GM10847 (cell line): ENCODE data around the gene ATP6V0D1.

Experiments
- POLR2A ChIP-seq: IDR thresholded peaks from 2 replicates; pipeline ENCODE4 v1.6.1; 2011; ENCODE audit not compliant: insufficient read length; ENCODE audit errors: extremely low read depth

Gene ATP6V0D1

GRCh38 chr16:67415872-67416793, 64.8 kb downstream of the ATP6V0D1 start, which contains the start of gene ZDHHC1:
Gene ZDHHC1, minus strand, starts transcription at chr16:67416477. Its CDS starts 8,702 bp downstream, at chr16:67407775.
- no peak for TF ChIP-seq POLR2A

DNA sequence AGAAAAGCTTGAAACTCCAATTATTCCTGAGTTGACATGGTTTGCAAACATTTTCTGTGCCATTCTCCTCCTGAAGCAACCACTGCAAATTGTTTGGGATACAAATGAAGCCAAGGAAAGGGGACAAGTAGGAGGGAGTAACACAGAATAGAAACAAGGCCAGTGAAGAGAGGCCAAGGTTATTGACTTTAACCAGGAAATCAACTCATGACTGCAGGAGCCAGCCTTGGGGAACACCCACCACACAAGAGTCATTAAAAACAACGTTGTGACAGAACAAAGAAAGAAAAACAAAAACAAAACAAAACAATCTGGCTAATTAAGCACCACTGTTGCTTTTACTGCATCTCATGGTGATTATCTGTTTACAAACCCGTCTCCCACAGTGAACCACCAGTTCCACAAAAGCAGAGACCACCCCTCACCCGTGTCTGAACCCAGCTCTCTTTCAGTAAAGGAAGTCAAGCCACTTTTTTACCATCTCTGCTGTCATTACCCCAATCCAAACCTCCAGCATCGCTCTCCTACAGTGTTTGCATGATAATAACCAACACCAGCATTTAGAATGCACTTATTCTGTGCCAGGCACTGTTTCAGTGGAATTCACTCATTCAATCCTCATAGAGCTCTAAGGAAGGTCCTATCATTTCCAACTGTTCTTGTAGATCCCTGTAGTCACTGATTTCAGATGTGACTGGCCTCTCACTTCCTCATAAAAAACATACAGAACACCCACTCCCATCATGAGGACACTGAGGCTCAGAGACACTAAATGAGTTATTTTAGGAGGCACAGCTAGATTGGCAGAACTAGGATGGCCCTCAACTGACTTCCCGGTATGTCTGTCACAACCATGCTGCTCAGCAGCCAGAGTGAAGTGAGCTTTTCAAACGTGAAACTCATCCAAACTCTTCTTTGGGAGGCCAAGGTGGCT, 66.7 kb downstream of the ATP6V0D1 start:
- no peak for TF ChIP-seq POLR2A

- TF ChIP-seq POLR2A, result no peak
Measured at GRCh38 chr16:67412294-67412693, 68.7 kb downstream of the ATP6V0D1 start.

DNA sequence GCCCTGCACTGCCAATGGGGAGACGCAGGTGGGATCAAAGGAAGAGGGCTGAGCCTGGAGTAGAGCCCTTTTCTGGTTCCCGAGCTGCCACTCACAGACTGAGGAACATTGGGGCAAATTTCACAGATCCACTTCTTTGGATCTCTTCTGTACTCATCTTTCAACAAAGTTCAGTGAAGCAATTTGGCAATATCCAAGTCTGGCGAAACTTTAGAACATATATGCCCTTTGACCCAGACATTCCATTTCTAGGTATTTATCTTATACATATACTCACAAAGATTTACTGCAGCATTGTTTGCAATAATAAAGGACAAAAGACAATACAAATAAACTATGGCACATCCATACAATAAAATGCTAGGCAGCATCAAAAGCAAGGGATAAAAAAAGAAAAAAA, 69.6 kb downstream of the ATP6V0D1 start:
- no peak for TF ChIP-seq POLR2A

- TF ChIP-seq POLR2A, result no peak
Measured at GRCh38 chr16:67409631-67410030, 71.3 kb downstream of the ATP6V0D1 start.

DNA sequence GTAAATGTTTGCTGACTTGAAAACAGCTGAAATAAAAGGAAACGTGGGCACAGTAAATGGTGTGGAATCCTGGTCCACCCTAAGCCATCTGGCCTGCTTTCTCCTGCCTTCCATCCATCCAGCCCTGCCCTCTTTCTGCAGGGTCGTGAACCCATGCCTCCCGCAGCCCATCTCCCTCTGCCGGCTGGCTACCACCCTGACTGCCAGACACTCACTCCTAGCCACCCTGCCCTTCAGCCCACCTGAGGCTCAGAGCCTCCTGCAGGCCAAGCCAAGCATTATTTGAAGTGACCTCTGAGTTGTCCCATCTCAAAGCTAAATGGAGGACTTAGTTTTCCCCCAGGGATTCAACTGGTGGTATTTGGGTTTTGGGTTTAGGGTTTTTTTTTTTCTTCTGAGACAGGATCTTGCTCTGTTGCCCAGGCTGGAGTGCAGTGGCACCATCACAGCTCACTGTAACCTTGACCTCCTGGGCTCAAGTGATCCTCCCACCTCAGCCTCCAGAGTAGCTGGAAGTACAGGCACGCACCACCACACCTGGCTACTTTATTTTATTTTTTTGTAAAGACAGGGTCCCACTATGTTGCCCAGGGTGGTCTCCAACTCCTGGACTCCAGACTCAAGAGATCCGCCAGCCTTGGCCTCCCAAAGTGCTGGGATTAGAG, 73.0 kb downstream of the ATP6V0D1 start:
- TF ChIP-seq POLR2A, result no peak

DNA sequence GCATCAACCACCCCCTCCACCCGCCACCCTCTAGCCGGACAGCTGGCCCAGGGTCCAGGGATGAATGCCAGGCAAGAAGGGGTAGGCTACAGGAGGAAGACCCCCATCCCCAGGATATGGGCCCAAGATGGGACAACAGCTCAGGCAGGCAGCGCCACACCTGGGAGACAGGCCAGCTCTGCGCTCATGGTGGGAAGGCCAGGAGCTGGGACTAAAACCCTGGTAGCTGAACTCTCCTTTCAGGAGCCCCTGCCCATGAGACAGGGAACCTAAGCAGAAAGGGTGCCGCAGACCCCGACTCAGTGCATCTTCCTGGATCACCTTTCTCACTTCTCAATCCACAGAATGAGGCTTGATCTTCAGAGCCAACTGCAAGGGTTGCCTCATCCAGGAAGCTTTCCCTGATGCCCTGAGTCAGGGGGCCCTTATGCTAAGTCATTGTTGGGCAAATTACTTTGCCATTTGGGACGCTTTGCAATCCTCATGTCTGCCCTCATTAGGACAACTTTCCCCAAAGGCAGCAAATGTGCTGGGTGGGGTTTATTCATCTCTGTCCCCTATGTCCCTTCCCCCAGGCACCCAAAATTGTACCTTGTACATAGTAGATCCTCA, 73.7 kb downstream of the ATP6V0D1 start:
- no peak for TF ChIP-seq POLR2A

DNA sequence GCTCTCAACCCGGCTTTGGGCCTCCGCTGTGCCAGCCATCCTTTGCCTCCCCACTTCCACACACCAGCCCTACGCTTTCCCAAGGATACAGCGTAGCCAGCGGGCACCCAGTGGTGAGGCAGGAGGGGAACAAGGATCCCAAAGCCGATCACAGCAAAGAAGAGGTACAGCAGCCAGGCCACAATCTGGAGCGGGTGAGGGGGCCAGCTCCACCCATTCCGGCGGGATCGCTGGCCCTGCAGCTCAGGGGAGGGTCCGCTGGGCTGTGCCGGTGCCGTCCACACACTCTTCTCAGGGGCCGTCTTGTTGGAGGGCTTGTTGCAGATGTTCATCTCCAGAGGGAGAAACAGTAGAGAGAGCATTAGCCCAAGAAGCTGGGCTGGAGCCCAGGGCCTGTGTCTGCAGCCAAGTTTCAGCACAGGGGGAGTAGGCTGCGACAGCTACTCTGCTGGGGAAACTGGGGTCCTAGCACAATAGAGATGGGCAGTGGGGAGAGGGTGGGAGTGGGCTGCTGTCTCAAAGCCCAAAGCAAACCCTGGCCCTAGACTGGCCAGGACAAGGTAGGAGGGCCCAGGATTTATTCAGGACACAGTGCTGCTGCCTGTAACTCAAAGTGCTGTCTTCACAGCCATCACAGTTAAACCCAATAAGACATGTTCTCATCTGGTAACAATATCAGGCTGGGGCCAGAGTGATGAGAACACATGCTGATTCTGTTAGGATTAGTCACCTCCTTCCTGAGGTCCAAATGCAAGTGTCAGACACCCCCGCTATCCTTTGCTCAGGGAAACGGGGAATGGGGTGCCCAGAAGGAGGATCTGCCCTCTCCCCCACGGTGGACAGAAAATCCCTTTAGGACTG, 74.6 kb downstream of the ATP6V0D1 start:
- TF ChIP-seq POLR2A, result no peak

- no peak for TF ChIP-seq POLR2A
Measured at GRCh38 chr16:67405336-67405735, 75.6 kb downstream of the ATP6V0D1 start.

GRCh38 chr16:67404740-67405226, 76.2 kb downstream of the ATP6V0D1 start:
- TF ChIP-seq POLR2A, result no peak

- no peak for TF ChIP-seq POLR2A
Measured at GRCh38 chr16:67403976-67404555, 76.9 kb downstream of the ATP6V0D1 start.

DNA sequence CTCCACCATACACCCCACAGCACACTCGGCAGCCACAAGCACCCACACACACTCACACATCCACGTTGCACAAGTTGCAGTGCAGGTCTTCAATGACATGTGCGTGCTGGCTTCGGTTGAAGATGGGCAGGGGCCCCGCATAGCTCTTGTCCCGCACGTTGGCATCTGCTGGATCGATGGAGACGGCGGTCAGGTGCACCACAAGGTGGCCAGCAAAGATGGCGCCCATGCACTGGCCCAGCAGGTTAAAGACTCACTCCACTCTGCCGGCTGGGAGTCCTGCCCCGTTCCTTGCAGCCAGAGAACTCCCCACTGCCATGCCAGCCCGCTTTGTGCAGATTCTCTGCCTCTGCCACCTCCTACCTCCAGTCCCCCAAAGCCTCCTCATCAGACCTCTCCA, 80.1 kb downstream of the ATP6V0D1 start:
- no peak for TF ChIP-seq POLR2A
